IPS-18a (cell line): ENCODE measurements around the gene MGME1.

Experiments
- H3K27ac ChIP-seq: one replicate; pipeline ENCODE4 v1.5.1; 2013; ENCODE audit warnings: low read length
- H3K27me3 ChIP-seq: one replicate; pipeline ENCODE4 v1.6.1; 2013; ENCODE audit warnings: mild to moderate bottlenecking, low read length; ENCODE audit not compliant: control insufficient read depth, insufficient read depth
- H3K36me3 ChIP-seq: one replicate; pipeline ENCODE4 v1.6.1; 2013; ENCODE audit warnings: low read depth, low read length; ENCODE audit not compliant: control insufficient read depth
- H3K4me1 ChIP-seq: one replicate; pipeline ENCODE4 v1.6.1; 2013; ENCODE audit warnings: low read depth, low read length; ENCODE audit not compliant: control insufficient read depth
- H3K4me3 ChIP-seq: one replicate; pipeline ENCODE4 v1.5.1; 2013; ENCODE audit warnings: low read length
- H3K9ac ChIP-seq: one replicate; pipeline ENCODE4 v1.6.1; 2013; ENCODE audit warnings: mild to moderate bottlenecking, low read length, moderate library complexity
- H3K9me3 ChIP-seq: one replicate; pipeline ENCODE4 v1.6.1; 2013; ENCODE audit warnings: low read depth, low read length; ENCODE audit not compliant: control insufficient read depth

The MGME1 gene

DNA sequence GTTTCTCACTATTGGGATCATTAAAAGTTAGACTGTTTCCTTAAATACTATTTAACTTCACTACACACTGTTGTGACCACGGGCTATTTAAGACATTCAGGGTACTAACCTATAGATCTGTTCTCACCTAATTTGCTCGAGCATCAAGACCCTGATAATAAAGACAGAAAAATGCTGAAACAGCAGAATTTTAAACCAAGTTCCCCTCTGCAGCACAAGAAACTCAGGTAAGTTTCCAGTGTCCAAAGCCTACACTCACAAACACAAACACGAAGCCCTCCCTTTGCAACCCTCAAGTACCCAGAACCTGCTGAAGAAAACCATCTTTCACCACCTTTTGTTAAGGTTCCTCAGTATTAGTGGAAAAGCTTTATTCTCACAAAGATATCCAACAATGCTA, 4.2 kb upstream of the MGME1 start:
- Histone ChIP-seq H3K4me1 (peaks cover 50% of the 10 kb centered on the region), H3K9ac (peak overlapping the region; percentile 99), H3K36me3 (peaks cover 15% of the 10 kb centered on the region), H3K9me3 (no peaks in the 10 kb centered on the region), H3K27ac (no peak overlapping the region), H3K27me3 (no peaks in the 10 kb centered on the region), H3K4me3 (peak overlapping the region; percentile 97)

DNA sequence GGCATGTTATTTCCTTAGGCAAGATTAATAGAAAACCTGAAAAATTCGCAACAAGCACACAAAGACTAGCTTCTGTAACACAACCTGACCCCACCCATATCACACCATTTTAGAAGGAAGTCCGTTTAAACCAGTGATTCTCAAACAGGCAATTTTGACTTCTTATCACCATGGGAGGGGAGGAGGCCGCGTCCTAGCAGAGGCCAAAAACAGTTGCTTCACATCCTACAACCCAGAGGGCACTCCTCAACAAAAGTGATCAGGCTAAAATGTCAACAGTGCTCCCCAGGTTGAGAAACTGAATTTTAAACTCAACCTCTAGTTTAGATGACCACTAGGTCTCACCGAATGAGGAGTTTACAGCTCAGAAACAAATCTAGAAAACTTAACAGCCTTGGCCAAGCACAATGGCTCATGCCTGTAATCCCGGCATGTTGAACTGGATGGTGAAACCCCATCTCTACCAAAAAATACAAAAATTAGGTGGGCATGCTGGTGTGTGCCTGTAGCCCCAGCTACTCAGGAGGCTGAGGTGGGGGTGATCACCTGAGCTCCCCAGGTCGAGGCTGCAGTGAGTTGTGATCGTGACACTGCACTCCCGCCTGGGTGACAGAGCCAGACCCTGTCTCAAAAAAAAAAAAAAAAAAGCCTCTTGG, 3.6 kb upstream of the MGME1 start:
- H3K27ac ChIP-seq, result no peak overlapping the region
- H3K9me3 ChIP-seq, result no peaks in the 10 kb centered on the region
- H3K27me3 ChIP-seq, result no peaks in the 10 kb centered on the region
- peak overlapping the region; percentile 99 for H3K9ac ChIP-seq
- H3K4me3 ChIP-seq, result peak overlapping the region; percentile 97
- peaks cover 48% of the 10 kb centered on the region for H3K4me1 ChIP-seq
- H3K36me3 ChIP-seq, result peaks cover 15% of the 10 kb centered on the region

DNA sequence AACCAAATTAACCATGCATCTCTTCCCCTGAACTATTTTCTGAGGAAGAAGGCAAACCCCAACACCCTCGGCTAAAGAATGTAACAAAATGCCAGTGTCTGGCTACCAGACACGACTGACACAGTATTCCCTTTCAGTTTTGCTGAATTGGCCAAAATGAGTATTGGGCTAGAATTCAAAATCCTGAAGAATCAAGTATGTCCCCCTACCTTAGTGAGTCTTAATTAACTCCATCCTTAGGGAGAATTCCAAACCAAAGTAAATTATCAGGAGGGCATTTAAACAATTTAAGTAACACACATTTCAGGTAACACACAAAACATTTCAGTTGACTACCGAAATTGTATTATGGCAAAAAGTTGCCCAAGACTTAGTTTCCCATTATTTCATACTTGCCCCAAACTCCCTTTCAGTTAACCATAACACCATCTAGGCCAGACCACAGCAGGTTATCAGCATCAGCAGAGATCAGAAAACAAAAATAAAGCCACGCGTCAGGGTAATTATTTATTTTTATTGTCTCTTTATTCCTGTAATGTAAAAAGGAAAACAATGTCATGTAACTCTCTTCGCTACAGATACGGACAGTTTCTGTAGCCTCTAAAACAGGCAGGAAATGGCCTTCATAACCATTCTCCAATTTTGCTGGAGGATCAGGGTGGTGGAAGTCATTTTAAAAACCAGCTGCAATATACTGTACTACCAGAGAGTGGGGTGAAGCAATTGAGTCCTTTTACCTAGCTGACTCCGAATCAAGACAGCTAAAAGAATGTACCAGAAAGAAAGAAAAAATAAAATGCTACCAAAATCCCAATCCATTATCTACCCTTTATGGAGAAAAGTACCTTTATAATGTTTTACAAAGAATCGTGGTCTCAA, 2.1 kb upstream of the MGME1 start:
- Histone ChIP-seq H3K36me3 (peaks cover 23% of the 10 kb centered on the region), H3K27ac (peak overlapping the region; percentile 17), H3K27me3 (no peaks in the 10 kb centered on the region), H3K9me3 (no peaks in the 10 kb centered on the region), H3K4me1 (peaks cover 38% of the 10 kb centered on the region), H3K9ac (peak overlapping the region; percentile 99), H3K4me3 (peak overlapping the region; percentile 97)

DNA sequence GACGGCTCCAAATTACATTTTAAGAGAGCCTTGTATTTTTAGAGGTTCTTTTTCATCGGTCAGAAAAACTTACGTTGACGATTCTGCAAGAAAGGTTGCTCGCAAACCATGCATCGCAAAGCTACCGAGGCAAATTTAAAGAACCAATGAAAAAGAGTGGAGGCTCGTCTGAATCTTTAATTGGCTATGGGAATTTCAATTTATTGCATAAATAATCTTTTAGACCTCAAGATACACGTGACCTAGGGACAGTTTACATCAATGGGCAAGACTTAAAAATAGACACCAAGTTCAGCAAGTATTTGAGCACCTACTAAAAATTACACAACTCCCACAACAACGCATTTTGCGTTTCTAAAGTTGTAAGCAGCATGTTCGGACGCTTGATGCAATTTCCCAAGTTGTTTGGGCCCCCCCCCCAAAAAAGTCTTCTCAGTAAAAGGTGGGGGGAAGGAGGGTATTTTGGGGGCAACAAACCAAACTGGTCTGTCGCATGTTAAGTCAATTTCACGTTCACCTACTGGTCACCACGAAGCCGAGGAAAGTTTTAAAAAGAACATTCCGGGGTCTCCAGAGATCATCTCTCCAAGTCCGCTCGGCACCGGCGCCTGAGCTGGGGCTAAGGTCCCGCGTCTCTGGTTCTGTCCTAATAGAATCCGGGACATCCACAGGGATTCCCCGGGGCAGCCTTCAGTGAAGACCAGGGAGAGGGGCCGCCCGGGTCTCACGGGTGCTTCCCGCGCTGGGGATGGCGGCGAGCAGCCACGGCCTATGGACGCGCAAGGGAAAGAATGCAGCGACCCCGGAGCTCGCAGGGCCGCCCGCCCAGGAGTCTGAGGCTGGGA, 1.1 kb upstream of the MGME1 start:
- Histone ChIP-seq H3K9me3 (no peaks in the 10 kb centered on the region), H3K36me3 (peaks cover 24% of the 10 kb centered on the region), H3K4me3 (peak overlapping the region; percentile 97), H3K27ac (peak overlapping the region; percentile 97), H3K4me1 (peaks cover 37% of the 10 kb centered on the region), H3K27me3 (no peaks in the 10 kb centered on the region), H3K9ac (peak overlapping the region; percentile 99)

DNA sequence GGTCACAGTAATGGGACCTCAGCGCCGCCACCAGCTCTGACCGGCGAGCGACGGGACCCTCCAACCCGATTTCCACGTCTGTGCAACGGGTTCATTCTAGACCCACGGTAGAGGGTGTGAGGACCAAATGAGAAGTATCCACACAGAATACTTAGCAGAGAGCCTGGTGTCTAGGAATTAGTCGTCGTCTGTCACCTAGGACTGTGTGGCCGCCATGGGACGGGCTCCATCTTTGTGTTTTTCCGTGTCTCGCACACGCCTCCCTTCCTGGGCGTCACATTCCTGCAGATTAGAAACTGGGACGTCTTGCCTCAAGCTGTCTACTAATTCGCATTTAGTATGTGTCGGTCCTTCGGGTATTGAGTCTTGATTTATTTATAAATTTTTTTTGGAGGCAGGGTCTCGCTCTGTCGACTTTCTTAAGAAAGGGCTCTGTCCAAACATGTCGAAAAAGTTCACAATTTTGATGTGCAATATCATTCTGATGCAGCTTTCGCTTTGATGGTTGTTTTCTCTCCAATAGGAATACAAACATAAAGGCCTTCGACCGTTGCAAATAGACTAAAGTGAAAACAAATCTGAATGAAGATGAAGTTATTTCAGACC, 563 bp downstream of the MGME1 start:
- peak overlapping the region; percentile 97 for H3K27ac ChIP-seq
- peaks cover 27% of the 10 kb centered on the region for H3K4me1 ChIP-seq
- H3K27me3 ChIP-seq, result no peaks in the 10 kb centered on the region
- peaks cover 15% of the 10 kb centered on the region for H3K36me3 ChIP-seq
- peak overlapping the region; percentile 97 for H3K4me3 ChIP-seq
- H3K9ac ChIP-seq, result peak overlapping the region; percentile 99
- no peaks in the 10 kb centered on the region for H3K9me3 ChIP-seq

DNA sequence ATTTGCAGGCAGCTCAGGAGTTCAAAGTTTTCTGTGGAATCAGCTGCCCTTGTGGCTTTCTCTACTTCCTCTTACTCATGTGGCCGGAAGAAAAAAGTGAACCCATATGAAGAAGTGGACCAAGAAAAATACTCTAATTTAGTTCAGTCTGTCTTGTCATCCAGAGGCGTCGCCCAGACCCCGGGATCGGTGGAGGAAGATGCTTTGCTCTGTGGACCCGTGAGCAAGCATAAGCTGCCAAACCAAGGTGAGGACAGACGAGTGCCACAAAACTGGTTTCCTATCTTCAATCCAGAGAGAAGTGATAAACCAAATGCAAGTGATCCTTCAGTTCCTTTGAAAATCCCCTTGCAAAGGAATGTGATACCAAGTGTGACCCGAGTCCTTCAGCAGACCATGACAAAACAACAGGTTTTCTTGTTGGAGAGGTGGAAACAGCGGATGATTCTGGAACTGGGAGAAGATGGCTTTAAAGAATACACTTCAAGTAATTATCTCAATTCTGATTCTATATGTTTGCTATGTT, 1.1 kb downstream of the MGME1 start:
- Histone ChIP-seq H3K36me3 (peaks cover 15% of the 10 kb centered on the region), H3K27me3 (no peaks in the 10 kb centered on the region), H3K27ac (peak overlapping the region; percentile 97), H3K9me3 (no peaks in the 10 kb centered on the region), H3K4me1 (peaks cover 21% of the 10 kb centered on the region), H3K4me3 (peak overlapping the region; percentile 97), H3K9ac (peak overlapping the region; percentile 99)

DNA sequence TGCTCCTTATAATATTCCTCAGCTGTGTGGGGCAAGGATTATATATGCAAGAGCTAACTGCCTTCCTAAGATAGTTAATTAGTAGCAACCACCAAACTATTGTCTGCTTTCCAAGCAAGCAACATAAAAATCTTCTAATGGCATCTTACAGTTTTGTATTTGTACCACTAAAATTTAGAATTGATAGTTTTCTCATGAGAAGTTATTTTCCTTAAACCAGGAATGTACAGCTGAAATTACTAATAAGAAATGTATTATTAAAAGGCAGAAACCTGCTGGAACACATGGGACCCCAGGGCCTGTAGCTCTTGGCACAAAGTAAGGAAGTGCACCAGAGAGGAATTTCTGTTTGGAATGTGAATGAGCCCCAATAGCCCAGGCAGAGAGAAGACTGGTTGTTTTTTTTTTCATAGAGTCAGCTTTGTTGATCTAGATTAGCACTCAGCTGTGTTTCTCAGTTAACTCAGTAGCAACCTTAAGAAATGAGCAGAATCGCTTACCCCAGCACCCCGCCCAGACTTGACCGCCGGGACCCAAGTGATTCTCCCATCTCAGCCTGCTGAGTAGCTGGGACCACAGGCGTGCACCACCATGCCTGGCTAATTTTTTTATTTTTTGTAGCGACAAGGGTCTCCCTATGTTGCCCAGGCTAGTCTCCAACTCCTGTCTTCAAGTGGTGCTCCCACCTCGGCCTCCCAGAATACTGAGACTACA, 2.6 kb downstream of the MGME1 start:
- Histone ChIP-seq H3K27ac (no peak overlapping the region), H3K4me1 (peaks cover 8% of the 10 kb centered on the region), H3K36me3 (peaks cover 16% of the 10 kb centered on the region)

DNA sequence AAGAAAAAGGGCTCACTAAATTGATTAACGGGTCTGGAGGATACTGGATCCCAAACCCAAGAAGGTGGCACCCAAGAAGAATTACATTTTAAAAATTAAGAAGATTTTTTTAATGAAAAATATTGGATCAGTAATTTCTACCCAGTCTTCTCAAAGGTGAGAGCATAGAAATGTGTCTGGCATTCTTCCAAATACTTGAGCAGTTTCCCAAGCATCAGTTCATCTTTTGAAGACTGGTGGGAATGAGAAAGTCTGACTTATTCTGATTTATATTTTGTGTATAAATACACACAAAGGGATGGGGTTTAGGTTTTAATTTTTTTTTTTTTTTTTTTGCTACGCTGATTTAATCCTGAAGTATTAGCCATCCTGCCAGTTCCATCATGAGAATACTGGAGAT, 3.3 kb downstream of the MGME1 start:
- Histone ChIP-seq H3K9ac (peak overlapping the region; percentile 99), H3K9me3 (no peaks in the 10 kb centered on the region), H3K4me3 (peak overlapping the region; percentile 97), H3K4me1 (peaks cover 7% of the 10 kb centered on the region), H3K36me3 (peaks cover 19% of the 10 kb centered on the region), H3K27ac (no peak overlapping the region), H3K27me3 (no peaks in the 10 kb centered on the region)

More for the DNA sequence above, 2.6 kb downstream of the MGME1 start:
- H3K4me3 ChIP-seq, result peak overlapping the region; percentile 97
- no peaks in the 10 kb centered on the region for H3K27me3 ChIP-seq
- H3K9me3 ChIP-seq, result no peaks in the 10 kb centered on the region
- H3K9ac ChIP-seq, result peak overlapping the region; percentile 99

DNA sequence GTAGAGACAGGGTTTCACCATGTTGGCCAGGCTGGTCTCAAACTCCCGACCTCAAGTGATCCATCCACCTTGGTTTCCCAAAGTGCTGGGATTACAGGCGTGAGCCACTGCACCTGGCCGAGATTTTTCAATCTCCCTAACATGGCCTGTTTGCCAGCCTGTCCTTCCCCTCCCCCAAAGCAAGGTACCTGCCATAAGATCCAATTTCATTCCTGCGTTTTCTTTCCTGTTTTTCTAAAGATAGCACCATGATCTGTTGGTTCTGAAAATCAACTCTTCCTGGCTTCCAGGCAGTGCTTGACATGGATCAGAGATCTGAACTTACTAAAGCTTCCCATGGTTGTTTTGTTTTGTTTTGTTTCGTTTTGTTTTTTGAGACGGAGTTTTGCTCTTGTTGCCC, 7.5 kb downstream of the MGME1 start:
- Histone ChIP-seq H3K36me3 (peaks cover 26% of the 10 kb centered on the region), H3K9ac (no peak overlapping the region), H3K4me1 (peaks cover 7% of the 10 kb centered on the region), H3K9me3 (no peaks in the 10 kb centered on the region), H3K27ac (no peak overlapping the region), H3K27me3 (no peaks in the 10 kb centered on the region), H3K4me3 (no peak overlapping the region)

DNA sequence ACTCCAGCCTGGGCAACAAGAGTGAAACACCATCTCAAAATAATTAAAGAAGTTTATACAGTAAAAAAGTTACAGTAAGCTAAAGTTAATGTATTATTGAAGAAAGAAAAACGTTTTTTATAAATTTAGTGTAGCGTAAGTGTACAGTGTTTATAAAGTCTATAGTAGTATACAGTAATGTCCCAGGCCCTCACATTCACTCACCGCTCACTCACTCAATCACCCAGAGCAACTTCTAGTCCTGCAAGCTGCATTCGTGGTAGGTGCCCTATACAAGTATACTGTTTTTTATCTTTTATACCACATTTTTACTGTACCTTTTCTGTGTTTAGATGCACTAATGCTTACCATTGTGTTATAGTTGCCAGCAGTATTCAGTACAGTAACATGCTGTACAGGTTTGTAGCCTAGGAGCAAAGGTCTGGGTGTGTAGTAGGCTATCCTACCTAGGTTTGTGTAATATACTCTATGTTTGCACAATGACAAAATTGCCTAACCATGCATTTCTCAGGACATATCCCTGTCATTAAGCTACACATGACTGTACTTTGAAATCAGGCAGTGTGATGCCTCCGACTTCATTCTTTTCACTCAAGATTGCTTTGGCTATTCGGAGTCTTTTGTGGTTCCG, 16.7 kb downstream of the MGME1 start:
- no peaks in the 10 kb centered on the region for H3K27me3 ChIP-seq
- H3K36me3 ChIP-seq, result peaks cover 33% of the 10 kb centered on the region
- no peak overlapping the region for H3K4me3 ChIP-seq
- H3K27ac ChIP-seq, result no peak overlapping the region
- H3K4me1 ChIP-seq, result peaks cover 15% of the 10 kb centered on the region
- no peaks in the 10 kb centered on the region for H3K9me3 ChIP-seq
- no peak overlapping the region for H3K9ac ChIP-seq
